ENCODE measurements around the gene TMC4. TPM values are rescaled to one million over a fixed set of nuclear protein-coding genes. Genes with fewer than 3 reads are reported as not detected.
"Not testable (repeated sequence)": the region's sequence is repeated elsewhere in the genome, so short reads cannot be mapped to it uniquely, and the experiment has no call there.

TMC4 gene
- polyA plus RNA-seq, 1 of the 3 experiments (the other 2 are of a cell fraction) = 2.8 TPM

DNA sequence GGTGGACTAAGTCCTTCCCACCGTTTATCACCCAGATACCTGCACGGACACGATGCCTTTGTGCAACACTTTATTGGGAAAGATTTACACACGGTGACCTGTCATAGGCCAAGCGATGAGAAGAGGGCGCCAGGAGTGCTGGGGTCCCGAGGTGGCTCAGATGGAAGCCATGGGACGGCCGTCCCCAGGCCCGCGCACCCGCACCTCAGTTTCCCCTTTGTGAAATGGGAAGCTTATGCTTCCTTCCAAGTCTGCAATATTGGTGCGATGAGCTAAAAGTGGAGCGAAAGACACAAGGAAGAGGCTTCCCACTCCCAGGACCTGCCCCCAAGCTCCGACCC, 369 bp upstream of the TMC4 start:
- Histone ChIP-seq H3K4me1 (ENCODE audit: control insufficient read depth in 1 of 2, insufficient read depth in 2 of 2, low read depth in 1 of 2, low read length in 1 of 2) (peaks cover 5 to 6% of the 10 kb centered on the region in 2 experiments; a peak in 2 of 4 replicates), H3K36me3 (replicated peaks in 1 of 2; ENCODE audit: control insufficient read depth in 1 of 2, insufficient read depth in 2 of 2, low read length in 1 of 2) (peaks cover 2 to 8% of the 10 kb centered on the region in 2 experiments), H3K4me3 (ENCODE audit: low read depth in 2 of 2, low read length in 1 of 2) (no peak overlapping the region), H3K27me3 (ENCODE audit: insufficient read depth) (no peaks in the 10 kb centered on the region), H3K9ac (no peak overlapping the region), H2AFZ (ENCODE audit: low read depth) (no peak overlapping the region), H3K9me3 (no peaks in the 10 kb centered on the region), H3K79me2 (ENCODE audit: insufficient read depth) (no peaks in the 10 kb centered on the region), H3F3A (replicated peaks; ENCODE audit: insufficient read depth) (peaks cover 5% of the 10 kb centered on the region), H3K27ac (ENCODE audit: low read depth in 2 of 2, low read length in 1 of 2) (no peak overlapping the region), H4K20me1 (ENCODE audit: insufficient read depth) (no peaks in the 10 kb centered on the region), H3K4me2 (no peak overlapping the region), H3K9me2 (no peaks in the 10 kb centered on the region)
- 80% methylated on average over 11 of the region's 15 CpGs for WGBS (ENCODE audit: low lambda C conversion rate)
- TF ChIP-seq JUND (IDR thresholded peaks at IDR 0.05) (0 out of 2 replicates have a peak, but pooled peaks have one; percentile 1), TCF12 (IDR thresholded peaks at IDR 0.05) (no peak)
- POLR2A ChIA-PET = no interaction called here
- CTCF ChIA-PET = interaction anchor here (0.8 to 2.6 kb wide), 5 partner anchors 10 to 217 kb away, joined by 3 to 9 read pairs (median 6); partner anchors contain the start of genes LENG1 and MBOAT7
- no peak for DNase-seq

DNA sequence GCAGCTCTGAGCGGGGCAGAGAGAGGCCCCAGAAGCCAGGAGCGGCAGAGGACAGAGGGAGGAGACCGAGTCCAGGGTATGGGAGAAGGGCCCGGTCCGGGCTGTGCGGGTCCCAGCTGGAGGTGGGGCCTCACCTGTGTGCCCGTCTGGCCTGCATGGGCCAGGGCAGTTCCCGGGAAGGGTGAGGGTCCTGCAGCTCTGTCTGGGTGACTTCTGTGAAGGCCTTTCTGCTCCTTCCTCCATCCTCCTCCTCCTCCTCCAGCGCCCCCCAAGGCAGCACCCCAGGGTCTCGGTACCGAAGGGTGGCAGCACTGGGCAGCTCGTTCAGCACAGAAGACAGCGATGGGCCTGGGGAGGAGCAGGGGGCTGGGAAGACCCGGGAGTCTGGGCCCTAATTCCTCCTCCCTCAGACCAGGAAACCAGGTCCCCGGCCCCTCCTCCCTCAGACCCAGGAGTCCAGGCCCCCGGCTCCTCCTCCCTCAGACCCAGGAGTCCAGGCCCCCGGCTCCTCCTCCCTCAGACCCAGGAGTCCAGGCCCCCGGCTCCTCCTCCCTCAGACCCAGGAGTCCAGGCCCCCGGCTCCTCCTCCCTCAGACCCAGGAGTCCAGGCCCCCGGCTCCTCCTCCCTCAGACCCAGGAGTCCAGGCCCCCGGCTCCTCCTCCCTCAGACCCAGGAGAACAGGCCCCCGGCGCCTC, 1.1 kb downstream of the TMC4 start:
- CTCF ChIA-PET = interaction anchor here (1.2 to 3.0 kb wide), 3 partner anchors 13 to 94 kb away, joined by 3 to 13 read pairs (median 9); partner anchors contain the start of gene LENG1
- POLR2A ChIA-PET; H3K4me1 ChIP-seq (ENCODE audit: control insufficient read depth in 1 of 2, insufficient read depth in 2 of 2, low read depth in 1 of 2, low read length in 1 of 2); DNase-seq; H2AFZ ChIP-seq (ENCODE audit: low read depth); H3K27me3 ChIP-seq (ENCODE audit: insufficient read depth); H4K20me1 ChIP-seq (ENCODE audit: insufficient read depth); H3K9me3 ChIP-seq; H3K4me3 ChIP-seq (ENCODE audit: low read depth in 2 of 2, low read length in 1 of 2); H3K79me2 ChIP-seq (ENCODE audit: insufficient read depth); H3K36me3 ChIP-seq (replicated peaks in 1 of 2; ENCODE audit: control insufficient read depth in 1 of 2, insufficient read depth in 2 of 2, low read length in 1 of 2); H3K27ac ChIP-seq (ENCODE audit: low read depth in 2 of 2, low read length in 1 of 2); H3K9ac ChIP-seq; H3K9me2 ChIP-seq; H3K4me2 ChIP-seq; H3F3A ChIP-seq (replicated peaks; ENCODE audit: insufficient read depth): not testable (repeated sequence)
- 63% methylated on average over 5 of the region's 23 CpGs for WGBS (ENCODE audit: low lambda C conversion rate)

DNA sequence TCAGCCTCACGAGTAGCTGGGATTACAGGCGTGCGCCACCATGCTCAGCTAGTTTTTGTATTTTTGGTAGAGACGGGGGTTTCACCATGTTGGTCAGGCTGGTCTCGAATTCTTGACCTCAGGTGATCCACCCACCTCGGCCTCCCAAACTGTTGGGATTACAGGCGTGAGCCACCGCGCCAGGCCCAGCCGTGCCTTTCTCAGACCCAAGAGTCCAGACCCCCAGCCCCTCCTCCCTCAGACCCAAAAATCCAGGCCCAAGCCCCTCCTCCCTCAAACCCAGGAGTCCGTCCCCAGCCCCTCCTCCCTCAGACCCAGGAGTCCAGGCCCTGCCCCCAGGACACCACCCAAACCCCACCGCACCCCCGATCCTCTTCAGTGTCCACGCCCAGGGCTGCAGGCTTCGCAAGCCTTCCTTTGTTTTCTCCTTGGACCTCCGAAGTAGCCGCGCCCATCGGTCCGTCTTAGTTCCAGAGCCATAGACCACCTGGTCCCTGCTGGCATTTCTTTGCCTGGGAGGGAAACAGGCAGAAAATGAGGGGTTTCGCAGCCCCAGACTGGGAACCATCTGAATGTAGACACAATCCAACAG, 3.7 kb downstream of the TMC4 start:
- no peak for TF ChIP-seq EZH2phosphoT487 (IDR thresholded peaks at IDR 0.05; ENCODE audit: borderline replicate concordance, low read depth)
- ChIA-PET CTCF (interaction anchor here (0.8 to 2.9 kb wide), 5 partner anchors 10 to 35 kb away, joined by 4 to 13 read pairs (median 7); partner anchors contain the start of genes LENG1 and MBOAT7), POLR2A (interaction anchor here (0.9 kb wide), 1 partner anchor 19 kb away, joined by 4 read pairs; no protein-coding TSS in a partner anchor)
- no peak overlapping the region for H3K9ac ChIP-seq
- H3K9me2 ChIP-seq = no peaks in the 10 kb centered on the region
- H2AFZ ChIP-seq (ENCODE audit: low read depth) = no peak overlapping the region
- 74% methylated on average over 21 of the region's 21 CpGs for WGBS (ENCODE audit: low lambda C conversion rate)
- H3K27me3 ChIP-seq (ENCODE audit: insufficient read depth) = no peaks in the 10 kb centered on the region
- H3K9me3 ChIP-seq = no peaks in the 10 kb centered on the region
- H3K4me2 ChIP-seq = no peak overlapping the region
- no peak for DNase-seq
- H3K36me3 ChIP-seq (replicated peaks in 1 of 2; ENCODE audit: control insufficient read depth in 1 of 2, insufficient read depth in 2 of 2, low read length in 1 of 2) = no peaks in the 10 kb centered on the region
- peaks cover 5% of the 10 kb centered on the region for H3F3A ChIP-seq (replicated peaks; ENCODE audit: insufficient read depth)
- no peaks in the 10 kb centered on the region for H3K79me2 ChIP-seq (ENCODE audit: insufficient read depth)
- H3K27ac ChIP-seq (ENCODE audit: low read depth in 2 of 2, low read length in 1 of 2) = no peak overlapping the region
- no peaks in the 10 kb centered on the region for H4K20me1 ChIP-seq (ENCODE audit: insufficient read depth)
- peaks cover 5 to 6% of the 10 kb centered on the region in 2 experiments; a peak in 2 of 4 replicates for H3K4me1 ChIP-seq (ENCODE audit: control insufficient read depth in 1 of 2, insufficient read depth in 2 of 2, low read depth in 1 of 2, low read length in 1 of 2)
- no peak overlapping the region for H3K4me3 ChIP-seq (ENCODE audit: low read depth in 2 of 2, low read length in 1 of 2)

Measured in SK-N-SH (cell line).